ENCODE data around the gene BCL10. TPM values are rescaled to one million over a fixed set of nuclear protein-coding genes. Genes with fewer than 3 reads are reported as not detected.

The BCL10 gene
- total and polyA plus RNA-seq, 2 of the 13 experiments (the other 11 are each of a cell fraction or from before 2014, with no cell fraction given) = 3.7 to 14.1 TPM

DNA sequence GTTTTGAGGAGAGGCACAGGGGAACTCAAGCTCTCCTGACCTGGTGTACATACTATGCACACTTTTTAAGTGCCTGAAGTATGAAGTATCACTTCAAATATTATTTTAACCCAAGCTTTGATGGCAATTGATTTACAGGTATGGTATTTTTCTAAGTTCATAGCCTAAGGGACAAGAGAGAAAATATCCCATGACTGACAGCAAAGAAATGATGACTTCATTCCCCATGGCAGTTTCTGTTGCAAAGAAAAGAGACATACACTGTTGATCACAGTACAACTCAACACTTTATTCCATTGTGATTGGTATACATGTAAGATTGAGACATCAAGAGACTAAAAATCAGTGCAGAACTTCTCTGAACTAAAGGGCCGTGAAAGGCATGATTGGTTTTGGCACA, 41.8 kb upstream of the BCL10 start:
- 85% methylated on average over 1 of the region's 1 CpG for WGBS (ENCODE audit: low lambda C conversion rate)
- Histone ChIP-seq H4K20me1 (ENCODE audit: insufficient read depth, low read length) (no peaks in the 10 kb centered on the region), H3K4me3 (replicated peaks in 1 of 3; ENCODE audit: insufficient read depth in 1 of 3, low read depth in 2 of 3, low read length in 3 of 3) (no peak overlapping the region), H3K9ac (ENCODE audit: insufficient read depth, low read depth, low read length) (no peak overlapping the region), H3K4me1 (ENCODE audit: insufficient read depth, low read length) (no peaks in the 10 kb centered on the region), H3K27ac (ENCODE audit: extremely low read length, insufficient read depth, low read length) (no peak overlapping the region), H3K27me3 (ENCODE audit: control insufficient read depth in 1 of 2, insufficient read depth in 2 of 2, low read length in 2 of 2) (no peaks in the 10 kb centered on the region), H2AFZ (ENCODE audit: low read length) (no peak overlapping the region), H3K36me3 (replicated peaks in 1 of 2; ENCODE audit: control insufficient read depth in 1 of 2, insufficient read depth in 2 of 2, low read length in 2 of 2) (peaks cover 7 to 18% of the 10 kb centered on the region in 2 experiments), H3K4me2 (ENCODE audit: low read depth, low read length) (no peak overlapping the region), H3K79me2 (ENCODE audit: insufficient read depth, low read length) (no peaks in the 10 kb centered on the region), H3K9me3 (ENCODE audit: low read length) (no peaks in the 10 kb centered on the region)
- ATAC-seq = no peak
- no TSS peak for BruUV-seq (replicated peaks)
- no peak for FAIRE-seq
- ChIA-PET CTCF (ENCODE audit: low intra/inter-chr PET ratio, low total read pairs) (no interaction called here), POLR2A (no interaction called here)
- DNase-seq (ENCODE audit: low spot score) = no peak
- intact Hi-C loops (cut with micrococcal nuclease; ENCODE audit: unreplicated experiment) = no loop called here
- TF ChIP-seq ZEB1 (IDR thresholded peaks at IDR 0.05; ENCODE audit: insufficient replicate concordance, low read depth) (no peak), AGO1 (IDR thresholded peaks at IDR 0.05; ENCODE audit: low read depth, low read length, poor library complexity, severe bottlenecking) (no peak), POLR2AphosphoS5 (IDR thresholded peaks at IDR 0.05; ENCODE audit: low read depth, low read length) (no peak), FOXM1 (CRISPR knock-in tag; IDR thresholded peaks at IDR 0.05) (no peak)
- in situ Hi-C loops (cut with HindIII; ENCODE audit: extremely low pct_ligation_motif_present, low pct_unique_long_range_greater_than_20kb) = loop anchor here (10.0 kb wide), 1 partner anchor 377 kb away; no protein-coding TSS in a partner anchor

DNA sequence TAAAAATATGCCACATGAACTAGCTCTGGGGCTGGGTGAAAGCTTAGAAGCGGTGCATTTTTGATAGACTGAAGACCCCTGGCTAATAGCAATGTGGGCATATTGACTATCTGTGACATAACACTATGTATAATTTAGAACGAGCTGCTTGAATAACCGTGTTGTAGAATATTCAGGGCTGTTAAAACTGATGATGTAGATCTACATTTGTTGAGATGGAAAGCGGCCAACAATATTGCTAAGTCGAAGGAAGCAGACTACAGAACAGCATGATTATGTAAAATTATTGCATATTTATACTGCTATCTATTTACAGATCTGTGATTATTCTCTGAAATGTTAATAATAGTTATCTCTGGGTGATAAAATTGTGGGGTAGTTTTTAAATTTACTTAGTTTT, 41.1 kb upstream of the BCL10 start:
- no peak overlapping the region for H3K27ac ChIP-seq (ENCODE audit: extremely low read length, insufficient read depth, low read length)
- intact Hi-C loops (cut with micrococcal nuclease; ENCODE audit: unreplicated experiment) = no loop called here
- in situ Hi-C loops (cut with HindIII; ENCODE audit: extremely low pct_ligation_motif_present, low pct_unique_long_range_greater_than_20kb) = loop anchor here (10.0 kb wide), 1 partner anchor 377 kb away; no protein-coding TSS in a partner anchor
- ATAC-seq = no peak
- no TSS peak for BruUV-seq (replicated peaks)
- CTCF ChIA-PET (ENCODE audit: low intra/inter-chr PET ratio, low total read pairs) = no interaction called here
- H3K9ac ChIP-seq (ENCODE audit: insufficient read depth, low read depth, low read length) = no peak overlapping the region
- H3K27me3 ChIP-seq (ENCODE audit: control insufficient read depth in 1 of 2, insufficient read depth in 2 of 2, low read length in 2 of 2) = no peaks in the 10 kb centered on the region
- H3K4me2 ChIP-seq (ENCODE audit: low read depth, low read length) = no peak overlapping the region
- H3K9me3 ChIP-seq (ENCODE audit: low read length) = no peaks in the 10 kb centered on the region
- no peaks in the 10 kb centered on the region for H3K4me1 ChIP-seq (ENCODE audit: insufficient read depth, low read length)
- no peak overlapping the region for H2AFZ ChIP-seq (ENCODE audit: low read length)
- no peak for DNase-seq (ENCODE audit: low spot score)
- no peaks in the 10 kb centered on the region for H3K79me2 ChIP-seq (ENCODE audit: insufficient read depth, low read length)
- peaks cover 6 to 15% of the 10 kb centered on the region in 2 experiments for H3K36me3 ChIP-seq (replicated peaks in 1 of 2; ENCODE audit: control insufficient read depth in 1 of 2, insufficient read depth in 2 of 2, low read length in 2 of 2)
- TF ChIP-seq DMAP1 (CRISPR knock-in tag; IDR thresholded peaks at IDR 0.05) = no peak
- no peak for TF ChIP-seq NFIB (CRISPR knock-in tag; IDR thresholded peaks at IDR 0.05; ENCODE audit: borderline replicate concordance)
- no peak for TF ChIP-seq PHF5A (CRISPR knock-in tag; IDR thresholded peaks at IDR 0.05; ENCODE audit: low read depth, unreplicated experiment)
- no peak for TF ChIP-seq ZNF101 (CRISPR knock-in tag; IDR thresholded peaks at IDR 0.05; ENCODE audit: borderline replicate concordance, low read depth)
- no peak for TF ChIP-seq JARID2 (CRISPR knock-in tag; IDR thresholded peaks at IDR 0.05; ENCODE audit: insufficient replicate concordance)
- no peak for TF ChIP-seq BRD4 (CRISPR knock-in tag; IDR thresholded peaks at IDR 0.05)
- TF ChIP-seq FOXJ3 (CRISPR knock-in tag; IDR thresholded peaks at IDR 0.05; ENCODE audit: borderline replicate concordance) = no peak
- TF ChIP-seq ZNF891 (CRISPR knock-in tag; IDR thresholded peaks at IDR 0.05) = no peak
- TF ChIP-seq ZNF788 (CRISPR knock-in tag; IDR thresholded peaks at IDR 0.05; ENCODE audit: borderline replicate concordance) = no peak
- TF ChIP-seq, protein P1, sequence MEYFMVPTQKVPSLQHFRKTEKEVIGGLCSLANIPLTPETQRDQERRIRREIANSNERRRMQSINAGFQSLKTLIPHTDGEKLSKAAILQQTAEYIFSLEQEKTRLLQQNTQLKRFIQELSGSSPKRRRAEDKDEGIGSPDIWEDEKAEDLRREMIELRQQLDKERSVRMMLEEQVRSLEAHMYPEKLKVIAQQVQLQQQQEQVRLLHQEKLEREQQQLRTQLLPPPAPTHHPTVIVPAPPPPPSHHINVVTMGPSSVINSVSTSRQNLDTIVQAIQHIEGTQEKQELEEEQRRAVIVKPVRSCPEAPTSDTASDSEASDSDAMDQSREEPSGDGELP (IDR thresholded peaks at IDR 0.05; ENCODE audit: borderline replicate concordance, low read depth) = no peak
- TF ChIP-seq THAP11 (CRISPR knock-in tag; IDR thresholded peaks at IDR 0.05) = no peak
- no peak for TF ChIP-seq TCF7 (IDR thresholded peaks at IDR 0.05; ENCODE audit: low read depth)
- TF ChIP-seq ZNF720 (CRISPR knock-in tag; IDR thresholded peaks at IDR 0.05) = no peak
- POLR2A ChIA-PET = no interaction called here
- FAIRE-seq = no peak
- no peaks in the 10 kb centered on the region for H4K20me1 ChIP-seq (ENCODE audit: insufficient read depth, low read length)
- 97% methylated on average over 5 of the region's 5 CpGs for WGBS (ENCODE audit: low lambda C conversion rate)
- H3K4me3 ChIP-seq (replicated peaks in 1 of 3; ENCODE audit: insufficient read depth in 1 of 3, low read depth in 2 of 3, low read length in 3 of 3) = no peak overlapping the region
